Neuronal stem cell (in vitro differentiated cells): ENCODE measurements around the gene WDR18.

Experiments used
- DNase-seq: peaks from one replicate; pipeline ENCODE4 v3.0.0-alpha.2; 2013; ENCODE audit warnings: low spot score
- H2AFZ ChIP-seq: one replicate; pipeline ENCODE4 v1.6.1; 2013; ENCODE audit warnings: mild to moderate bottlenecking, low read length, inconsistent platforms
- H2AK5ac ChIP-seq: 2 replicates; pipeline ENCODE4 v1.6.1; 2013; ENCODE audit warnings: low read depth, mild to moderate bottlenecking, inconsistent platforms, low read length, moderate library complexity, mixed read lengths
- H2BK120ac ChIP-seq: 2 replicates; pipeline ENCODE4 v1.6.1; 2013; ENCODE audit warnings: low read depth, mild to moderate bottlenecking, inconsistent platforms, low read length, moderate library complexity, mixed read lengths
- H2BK12ac ChIP-seq: one replicate; pipeline ENCODE4 v1.6.1; 2013; ENCODE audit warnings: low read length, inconsistent platforms
- H2BK15ac ChIP-seq: 2 replicates; pipeline ENCODE4 v1.6.1; 2013; ENCODE audit warnings: mild to moderate bottlenecking, low read length, inconsistent platforms, mixed read lengths
- H2BK5ac ChIP-seq: one replicate; pipeline ENCODE4 v1.6.1; 2013; ENCODE audit warnings: inconsistent platforms, mild to moderate bottlenecking, low read length, moderate library complexity
- H3K14ac ChIP-seq: one replicate; pipeline ENCODE4 v1.6.1; 2013; ENCODE audit warnings: low read length, inconsistent platforms
- H3K18ac ChIP-seq: 2 replicates; pipeline ENCODE4 v1.6.1; 2013; ENCODE audit warnings: low read length, inconsistent platforms
- H3K23ac ChIP-seq: 2 replicates; pipeline ENCODE4 v1.6.1; 2013; ENCODE audit warnings: low read depth, mild to moderate bottlenecking, mixed read lengths, low read length, inconsistent platforms; ENCODE audit not compliant: poor library complexity
- H3K27ac ChIP-seq: replicated peaks from 3 replicates; pipeline ENCODE4 v1.5.1; 2013; ENCODE audit warnings: low read length, inconsistent platforms
- H3K27me3 ChIP-seq, 3 experiments: 2 replicates each; pipeline ENCODE4 v1.6.1; 2013; ENCODE audit warnings: low read length in 3 of 3, mild to moderate bottlenecking in 2 of 3, inconsistent platforms in 1 of 3, low read depth in 1 of 3, mixed read lengths in 1 of 3, moderate library complexity in 1 of 3; ENCODE audit not compliant: control insufficient read depth in 3 of 3, insufficient read depth in 3 of 3
- H3K36me3 ChIP-seq, 2 donors: replicated peaks in 1 of 2; 2 replicates each; pipeline ENCODE4 v1.6.1; 2013; ENCODE audit warnings: low read length in 2 of 2; ENCODE audit not compliant: control insufficient read depth in 2 of 2, insufficient read depth in 2 of 2
- H3K4ac ChIP-seq: 2 replicates; pipeline ENCODE4 v1.6.1; 2013; ENCODE audit warnings: inconsistent platforms, mild to moderate bottlenecking, low read length, moderate library complexity
- H3K4me1 ChIP-seq, 2 donors: 1 replicate in 1 of 2; 2 replicates in 1 of 2; pipeline ENCODE4 v1.6.1; 2013; ENCODE audit warnings: low read length in 2 of 2, low read depth in 1 of 2; ENCODE audit not compliant: control insufficient read depth in 2 of 2, insufficient read depth in 1 of 2
- H3K4me2 ChIP-seq: one replicate; pipeline ENCODE4 v1.6.1; 2013; ENCODE audit warnings: mild to moderate bottlenecking, low read length, inconsistent platforms; ENCODE audit not compliant: insufficient read depth, poor library complexity, severe bottlenecking
- H3K4me3 ChIP-seq, 2 donors: 2 replicates each; pipeline ENCODE4 v1.5.1; 2013; ENCODE audit warnings: low read length in 2 of 2, mild to moderate bottlenecking in 2 of 2, inconsistent platforms in 1 of 2, moderate library complexity in 1 of 2
- H3K79me1 ChIP-seq: one replicate; pipeline ENCODE4 v1.6.1; 2013; ENCODE audit warnings: low read depth, mild to moderate bottlenecking, inconsistent platforms, low read length, moderate library complexity
- H3K9ac ChIP-seq: one replicate; pipeline ENCODE4 v1.6.1; 2013; ENCODE audit warnings: mild to moderate bottlenecking, low read depth, low read length, inconsistent platforms; ENCODE audit not compliant: poor library complexity
- H3K9me3 ChIP-seq, 2 donors: replicated peaks in 1 of 2; 2 replicates each; pipeline versions ENCODE3 to v1.6.1; 2013; ENCODE audit warnings: low read length in 2 of 2, mild to moderate bottlenecking in 2 of 2, inconsistent platforms in 1 of 2, low read depth in 1 of 2, mixed read lengths in 1 of 2, moderate library complexity in 1 of 2; ENCODE audit not compliant: control insufficient read depth in 2 of 2, insufficient read depth in 1 of 2
- H4K8ac ChIP-seq: one replicate; pipeline ENCODE4 v1.6.1; 2013; ENCODE audit warnings: low read depth, mild to moderate bottlenecking, inconsistent platforms, low read length, moderate library complexity
- H4K91ac ChIP-seq: one replicate; pipeline ENCODE4 v1.6.1; 2013; ENCODE audit warnings: low read length, low read depth, mild to moderate bottlenecking, inconsistent platforms; ENCODE audit not compliant: poor library complexity
- WGBS, 2 donors: extraction: QIAGEN DNeasy Blood & Tissue Kit; methylation state at CpG; one replicate each; pipeline ENCODE4 v1.1.7; 2013; ENCODE audit warnings: missing lambda C conversion rate in 2 of 2, mixed read lengths in 1 of 2; ENCODE audit not compliant: insufficient read length in 2 of 2, insufficient replicate concordance in 1 of 2; ENCODE audit errors: extremely low coverage in 2 of 2; 5-methylcytosine and 5-hydroxymethylcytosine counted together

WDR18 gene

DNA sequence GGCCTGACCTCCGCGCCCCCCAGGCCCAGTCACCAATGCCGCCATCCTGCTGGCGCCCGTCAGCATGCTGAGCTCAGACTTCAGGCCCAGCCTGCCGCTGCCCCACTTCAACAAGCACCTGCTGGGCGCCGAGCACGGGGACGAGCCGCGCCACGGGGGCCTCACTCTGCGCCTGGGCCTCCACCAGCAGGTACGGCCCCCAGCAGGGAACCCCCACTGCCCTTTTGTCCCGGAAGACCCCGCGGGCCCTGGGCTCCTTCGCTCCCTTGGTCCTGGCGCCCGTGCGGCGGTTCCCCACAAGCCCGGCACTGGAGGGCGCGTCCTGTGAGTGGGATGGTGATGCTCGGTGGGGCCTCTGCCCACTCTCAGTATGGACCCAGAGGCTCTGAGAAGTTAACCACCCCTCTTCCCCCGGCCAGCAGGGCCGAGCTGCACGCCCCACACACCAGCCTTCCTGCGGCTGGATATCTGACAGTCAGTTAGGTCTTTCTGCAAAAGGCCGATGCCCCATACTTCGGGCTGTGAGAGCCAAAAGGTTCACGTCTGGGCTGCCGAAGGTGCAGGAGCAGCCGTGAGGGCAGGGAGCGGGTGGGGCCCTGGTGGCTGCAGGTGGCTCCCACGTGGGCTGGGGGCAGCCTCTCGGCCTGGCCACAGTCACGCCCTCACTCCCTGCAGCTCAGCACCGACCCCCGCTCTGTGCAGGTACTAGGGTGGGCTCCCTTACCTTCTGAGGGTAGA is 8.0 kb downstream of the WDR18 start:
- Histone ChIP-seq H3K27me3 (peaks cover 0 to 10% (median 0%) of the 10 kb centered on the region in 3 experiments), H2AFZ (no peak overlapping the region), H3K27ac (no peak overlapping the region), H2BK120ac (no peak overlapping the region), H3K18ac (no peak overlapping the region), H4K91ac (no peak overlapping the region), H2BK15ac (no peak overlapping the region), H3K36me3 (peaks cover 21 to 60% of the 10 kb centered on the region in 2 donors), H3K23ac (peak overlapping the region; percentile 31), H3K14ac (peak overlapping the region; percentile 38), H3K79me1 (peaks cover 6% of the 10 kb centered on the region), H2AK5ac (no peak overlapping the region), H3K4ac (no peak overlapping the region), H4K8ac (no peak overlapping the region), H2BK5ac (no peak overlapping the region), H3K9me3 (no peaks in the 10 kb centered on the region), H3K9ac (no peak overlapping the region), H3K4me2 (no peak overlapping the region), H3K4me1 (peaks cover 3 to 6% of the 10 kb centered on the region in 2 donors), H2BK12ac (peak overlapping the region; percentile 10), H3K4me3 (no peak overlapping the region)
- WGBS, 2 donors: no CpG with 5 or more reads among the region's 42 CpGs
- no peak for DNase-seq

- H3K9ac ChIP-seq: peak overlapping the region; percentile 53
- H3K4me3 ChIP-seq: no peak overlapping the region
- no peak overlapping the region for H4K91ac ChIP-seq
- peaks cover 18 to 55% of the 10 kb centered on the region in 2 donors for H3K36me3 ChIP-seq
- H2AFZ ChIP-seq: no peak overlapping the region
- H3K27ac ChIP-seq: no peak overlapping the region
- H2BK120ac ChIP-seq: no peak overlapping the region
- no peak for DNase-seq
- H3K27me3 ChIP-seq: peaks cover 0 to 16% (median 0%) of the 10 kb centered on the region in 3 experiments
- peak overlapping the region; percentile 38 for H3K14ac ChIP-seq
- WGBS, 2 donors: no CpG with 5 or more reads among the region's 13 CpGs
- H3K79me1 ChIP-seq: peaks cover 6% of the 10 kb centered on the region
- H3K4me2 ChIP-seq: no peak overlapping the region
- H2BK15ac ChIP-seq: no peak overlapping the region
- no peak overlapping the region for H4K8ac ChIP-seq
- H2BK5ac ChIP-seq: no peak overlapping the region
- peaks cover 3 to 6% of the 10 kb centered on the region in 2 donors for H3K4me1 ChIP-seq
- no peak overlapping the region for H3K23ac ChIP-seq
- no peak overlapping the region for H2BK12ac ChIP-seq
- no peak overlapping the region for H2AK5ac ChIP-seq
- H3K9me3 ChIP-seq: no peaks in the 10 kb centered on the region
- no peak overlapping the region for H3K4ac ChIP-seq
- H3K18ac ChIP-seq: no peak overlapping the region
These were observed 8.5 kb downstream of the WDR18 start for GRCh38 chr19:992670-993055.

DNA sequence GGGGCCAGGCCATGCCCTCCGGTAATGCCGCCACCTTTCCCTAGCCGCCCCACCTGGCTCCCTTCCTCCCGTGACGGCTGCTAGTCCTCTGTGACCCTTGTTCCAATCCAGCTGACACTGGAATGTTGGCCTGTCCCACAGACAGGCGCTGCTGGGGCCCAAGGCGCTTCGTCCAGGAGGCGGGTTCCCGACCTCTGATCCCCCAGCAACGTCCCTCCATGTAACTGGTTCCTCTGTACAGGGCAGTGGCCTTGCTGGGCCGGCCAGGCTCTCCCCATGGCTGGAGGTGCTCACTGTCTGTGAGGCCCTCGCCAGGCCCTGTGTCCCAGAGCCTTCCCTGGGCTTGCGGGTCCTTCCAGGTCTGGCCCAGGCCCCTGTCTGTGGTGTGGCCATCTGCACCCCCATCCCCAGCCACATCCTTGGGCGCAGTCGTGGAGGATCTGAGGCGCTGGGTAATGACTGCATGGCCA is 9.3 kb downstream of the WDR18 start:
- H2AK5ac ChIP-seq: peak overlapping the region; percentile 56
- no peaks in the 10 kb centered on the region for H3K9me3 ChIP-seq
- peak overlapping the region; percentile 56 for H3K14ac ChIP-seq
- no peak overlapping the region for H3K4me3 ChIP-seq
- no peak overlapping the region for H2BK120ac ChIP-seq
- H2AFZ ChIP-seq: no peak overlapping the region
- H3K23ac ChIP-seq: peak overlapping the region; percentile 43
- no peak for DNase-seq
- H2BK12ac ChIP-seq: no peak overlapping the region
- no peak overlapping the region for H3K27ac ChIP-seq
- peak overlapping the region; percentile 64 for H3K18ac ChIP-seq
- H3K27me3 ChIP-seq: peaks cover 0 to 23% (median 2%) of the 10 kb centered on the region in 3 experiments
- no peak overlapping the region for H3K4me2 ChIP-seq
- no peak overlapping the region for H2BK15ac ChIP-seq
- peak overlapping the region; percentile 39 for H2BK5ac ChIP-seq
- no peak overlapping the region for H3K4ac ChIP-seq
- WGBS, 2 donors: no CpG with 5 or more reads among the region's 17 CpGs
- peaks cover 3 to 6% of the 10 kb centered on the region in 2 donors for H3K4me1 ChIP-seq
- peaks cover 14 to 49% of the 10 kb centered on the region in 2 donors for H3K36me3 ChIP-seq
- H3K9ac ChIP-seq: peak overlapping the region; percentile 60
- no peak overlapping the region for H4K91ac ChIP-seq
- peaks cover 6% of the 10 kb centered on the region for H3K79me1 ChIP-seq
- H4K8ac ChIP-seq: no peak overlapping the region

- Histone ChIP-seq H3K4ac (no peak overlapping the region), H2BK5ac (no peak overlapping the region), H2BK12ac (peak overlapping the region; percentile 84), H3K4me2 (no peak overlapping the region), H3K18ac (peak overlapping the region; percentile 64), H2AK5ac (no peak overlapping the region), H3K9ac (peak overlapping the region; percentile 60), H3K27me3 (peaks cover 0 to 28% (median 3%) of the 10 kb centered on the region in 3 experiments), H2AFZ (no peak overlapping the region), H3K27ac (no peak overlapping the region), H3K23ac (peak overlapping the region; percentile 43), H2BK15ac (no peak overlapping the region), H3K4me3 (no peak overlapping the region), H2BK120ac (no peak overlapping the region), H4K91ac (no peak overlapping the region), H3K4me1 (peaks cover 3 to 6% of the 10 kb centered on the region in 2 donors), H3K14ac (peak overlapping the region; percentile 56), H4K8ac (no peak overlapping the region), H3K79me1 (peaks cover 6% of the 10 kb centered on the region), H3K36me3 (peaks cover 14 to 44% of the 10 kb centered on the region in 2 donors), H3K9me3 (no peaks in the 10 kb centered on the region)
- no CpG with 5 or more reads among the region's 43 CpGs for WGBS, 2 donors
- DNase-seq: no peak
These were observed 9.8 kb downstream of the WDR18 start for GRCh38 chr19:993831-994393.
